Measurements from ENCODE around the gene MCEE. TPM values are rescaled to one million over a fixed set of nuclear protein-coding genes. Genes with fewer than 3 reads are reported as not detected.
"Not testable (repeated sequence)": the region's sequence is repeated elsewhere in the genome, so short reads cannot be mapped to it uniquely, and the experiment has no call there.

The MCEE gene
- polyA plus RNA-seq, 1 donor from 2014 or later = 25.9 TPM

DNA sequence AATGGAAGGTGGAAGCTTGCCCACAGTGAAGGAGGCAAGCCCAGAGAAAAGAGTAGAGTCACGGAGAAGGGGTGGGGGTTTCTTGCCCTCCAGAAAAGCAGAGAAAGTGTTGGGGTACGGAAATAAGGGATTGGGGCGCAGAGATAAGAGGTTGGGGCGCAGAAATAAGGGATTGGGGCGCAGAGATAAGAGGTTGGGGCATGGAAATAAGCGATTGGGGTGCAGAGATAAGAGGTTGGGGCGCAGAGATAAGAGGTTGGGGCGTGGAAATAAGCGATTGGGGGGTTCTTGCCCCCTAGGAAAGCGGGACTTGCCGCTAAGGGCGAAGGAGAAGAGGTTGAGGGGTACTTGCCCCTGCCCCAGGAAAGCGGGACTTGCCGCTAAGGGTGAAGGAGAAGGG, 40.6 kb downstream of the MCEE start:
- not testable (repeated sequence) for H3F3A ChIP-seq (ENCODE audit: insufficient read depth, low read length, poor library complexity, severe bottlenecking); H2AFZ ChIP-seq (ENCODE audit: low read depth, low read length); H3K9me3 ChIP-seq (ENCODE audit: low read length); H3K4me2 ChIP-seq (ENCODE audit: low read length); H3K27ac ChIP-seq (ENCODE audit: low read length); H3K9ac ChIP-seq (ENCODE audit: low read length); H3K36me3 ChIP-seq (ENCODE audit: insufficient read depth, low read length); H3K79me2 ChIP-seq (replicated peaks; ENCODE audit: insufficient read depth, low read length); H3K27me3 ChIP-seq (ENCODE audit: insufficient read depth, low read depth, low read length); H3K4me3 ChIP-seq (ENCODE audit: low read length); H4K20me1 ChIP-seq (ENCODE audit: insufficient read depth); H3K9me2 ChIP-seq (ENCODE audit: insufficient read depth, low read length)

DNA sequence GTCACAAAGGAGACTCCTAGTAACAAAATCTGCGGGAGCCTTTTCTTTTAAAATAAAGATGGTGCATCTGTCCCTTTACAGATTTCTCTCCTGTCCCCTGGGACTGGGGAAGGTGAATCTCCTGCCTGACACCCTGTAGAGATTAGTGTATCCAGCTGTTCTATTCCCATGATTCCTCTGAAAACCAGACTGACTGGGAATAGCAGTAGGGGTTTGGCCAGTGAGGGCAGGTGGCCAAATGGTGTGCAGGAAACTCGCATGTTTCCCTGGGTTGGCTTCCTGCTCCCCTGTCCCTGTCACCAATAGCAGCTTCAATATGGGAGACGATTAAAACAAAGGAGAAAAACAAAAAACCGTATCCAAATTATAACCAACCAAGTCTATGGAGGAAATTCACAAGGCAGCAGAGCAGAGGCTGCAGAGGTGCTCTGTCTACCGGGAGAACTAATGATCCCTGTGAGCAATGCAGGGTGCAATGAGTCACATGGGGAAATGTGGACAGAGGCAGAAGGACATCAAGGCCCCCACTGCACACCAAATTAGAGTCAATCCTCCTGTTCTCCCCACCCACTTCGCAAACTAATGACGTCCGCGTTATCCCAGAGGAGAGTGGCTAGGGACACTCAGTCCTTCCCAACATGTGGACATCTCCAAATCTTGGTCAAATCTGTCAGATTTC, 44.6 kb downstream of the MCEE start:
- H2AFZ ChIP-seq (ENCODE audit: low read depth, low read length); H3K27me3 ChIP-seq (ENCODE audit: insufficient read depth, low read depth, low read length): not testable (repeated sequence)

DNA sequence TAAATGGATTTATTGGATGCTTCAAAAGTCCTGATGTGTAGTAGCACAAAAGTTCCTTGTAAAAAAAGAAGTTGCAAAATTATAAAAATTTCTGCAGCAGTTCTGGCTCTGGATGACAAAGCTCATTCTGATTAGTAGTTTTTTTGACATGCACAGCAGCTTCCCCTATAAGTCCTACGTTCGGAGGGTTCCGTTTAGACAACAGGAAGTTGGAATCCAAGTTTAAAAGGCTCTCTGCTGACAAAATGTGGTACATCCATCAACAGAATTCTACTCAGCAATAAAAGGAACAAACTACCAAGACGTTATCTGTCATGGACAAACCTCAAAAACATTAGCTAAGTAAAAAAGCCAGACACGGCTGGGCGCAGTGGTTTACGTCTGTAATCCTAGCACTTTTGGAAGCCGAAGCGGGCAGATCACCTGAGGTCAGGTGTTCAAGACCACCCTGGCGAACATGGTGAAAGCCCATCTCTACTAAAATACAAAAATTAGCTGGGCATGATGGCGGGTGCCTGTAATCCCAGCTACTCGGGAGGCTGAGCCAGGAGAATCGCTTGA, 46.2 kb downstream of the MCEE start:
- H3K4me2 ChIP-seq (ENCODE audit: low read length); H3K4me3 ChIP-seq (ENCODE audit: low read length); H3K36me3 ChIP-seq (ENCODE audit: insufficient read depth, low read length); H3K27ac ChIP-seq (ENCODE audit: low read length); H3K9me2 ChIP-seq (ENCODE audit: insufficient read depth, low read length); H3K9ac ChIP-seq (ENCODE audit: low read length); H3K27me3 ChIP-seq (ENCODE audit: insufficient read depth, low read depth, low read length); H3F3A ChIP-seq (ENCODE audit: insufficient read depth, low read length, poor library complexity, severe bottlenecking); H2AFZ ChIP-seq (ENCODE audit: low read depth, low read length); H3K79me2 ChIP-seq (replicated peaks; ENCODE audit: insufficient read depth, low read length); H3K9me3 ChIP-seq (ENCODE audit: low read length); H4K20me1 ChIP-seq (ENCODE audit: insufficient read depth): not testable (repeated sequence)

More for the DNA sequence above, 44.6 kb downstream of the MCEE start:
- H3K4me2 ChIP-seq (ENCODE audit: low read length); H3K9me3 ChIP-seq (ENCODE audit: low read length); H3F3A ChIP-seq (ENCODE audit: insufficient read depth, low read length, poor library complexity, severe bottlenecking); H3K27ac ChIP-seq (ENCODE audit: low read length); H3K4me3 ChIP-seq (ENCODE audit: low read length); H4K20me1 ChIP-seq (ENCODE audit: insufficient read depth); H3K79me2 ChIP-seq (replicated peaks; ENCODE audit: insufficient read depth, low read length); H3K36me3 ChIP-seq (ENCODE audit: insufficient read depth, low read length); H3K9ac ChIP-seq (ENCODE audit: low read length); H3K9me2 ChIP-seq (ENCODE audit: insufficient read depth, low read length): not testable (repeated sequence)

GRCh38 chr2:71083297-71083696, 46.7 kb downstream of the MCEE start:
- not testable (repeated sequence) for H2AFZ ChIP-seq (ENCODE audit: low read depth, low read length); H3F3A ChIP-seq (ENCODE audit: insufficient read depth, low read length, poor library complexity, severe bottlenecking); H3K27me3 ChIP-seq (ENCODE audit: insufficient read depth, low read depth, low read length); H3K9me3 ChIP-seq (ENCODE audit: low read length); H4K20me1 ChIP-seq (ENCODE audit: insufficient read depth); H3K4me3 ChIP-seq (ENCODE audit: low read length); H3K36me3 ChIP-seq (ENCODE audit: insufficient read depth, low read length); H3K9ac ChIP-seq (ENCODE audit: low read length); H3K27ac ChIP-seq (ENCODE audit: low read length); H3K79me2 ChIP-seq (replicated peaks; ENCODE audit: insufficient read depth, low read length); H3K4me2 ChIP-seq (ENCODE audit: low read length); H3K9me2 ChIP-seq (ENCODE audit: insufficient read depth, low read length)

- Histone ChIP-seq H3F3A (ENCODE audit: insufficient read depth, low read length, poor library complexity, severe bottlenecking) (no peaks in the 10 kb centered on the region), H3K9ac (ENCODE audit: low read length) (no peak overlapping the region), H3K79me2 (replicated peaks; ENCODE audit: insufficient read depth, low read length) (no peaks in the 10 kb centered on the region), H3K9me3 (ENCODE audit: low read length) (no peaks in the 10 kb centered on the region), H4K20me1 (ENCODE audit: insufficient read depth) (no peaks in the 10 kb centered on the region), H3K4me3 (ENCODE audit: low read length) (no peak overlapping the region), H3K27ac (ENCODE audit: low read length) (no peak overlapping the region), H3K27me3 (ENCODE audit: insufficient read depth, low read depth, low read length) (no peaks in the 10 kb centered on the region), H3K4me2 (ENCODE audit: low read length) (no peak overlapping the region), H3K36me3 (ENCODE audit: insufficient read depth, low read length) (no peaks in the 10 kb centered on the region), H2AFZ (ENCODE audit: low read depth, low read length) (no peak overlapping the region), H3K9me2 (ENCODE audit: insufficient read depth, low read length) (no peaks in the 10 kb centered on the region)
- TF ChIP-seq CTCF (IDR thresholded peaks at IDR 0.05; ENCODE audit: poor library complexity, severe bottlenecking) = no peak
- no peak for TF ChIP-seq TAF1 (IDR thresholded peaks at IDR 0.05; ENCODE audit: low read depth)
- TF ChIP-seq REST (IDR thresholded peaks at IDR 0.05; ENCODE audit: borderline replicate concordance) = no peak
- TF ChIP-seq SMC3 (conservative IDR thresholded peaks at IDR 0.05; ENCODE audit: poor library complexity) = no peak
- no peak for TF ChIP-seq RAD21 (conservative IDR thresholded peaks at IDR 0.05)
- TF ChIP-seq POLR2AphosphoS5 (IDR thresholded peaks at IDR 0.05) = no peak
- no peak for TF ChIP-seq EZH2 (IDR thresholded peaks at IDR 0.05; ENCODE audit: borderline replicate concordance, insufficient read depth, low read length, poor library complexity, severe bottlenecking)
- no peak for TF ChIP-seq MXI1 (conservative IDR thresholded peaks at IDR 0.05; ENCODE audit: poor library complexity, severe bottlenecking)
Measured at GRCh38 chr2:71082402-71083252, 47.4 kb downstream of the MCEE start.

All from neural cell (in vitro differentiated cells).